HepG2 (cell line): Measurements from ENCODE around the gene PCDHGA10. TPM values are rescaled to one million over a fixed set of nuclear protein-coding genes. Genes with fewer than 3 reads are reported as not detected.

Experiments used
- ATAC-seq: fragments of 200-7000 bp; cut with Tn5 transposase; 3 replicates; pipeline ENCODE4 v1.9.1; 2020; ENCODE audit warnings: mild to moderate bottlenecking, moderate library complexity
- BruUV-seq: library from RNA; stranded (reverse); fragments of 400-500 nt; replicated peaks from 2 replicates; lab custom pipeline; 2021; lab: Mats Ljungman, UMichigan
- CTCF ChIA-PET: fragments of 300-600 bp; formaldehyde crosslinking; extraction: SDS; loops from one replicate; lab custom pipeline; 2021; ENCODE audit warnings: low total read pairs, inconsistent platforms, low intra/inter-chr PET ratio; lab: Yijun Ruan, JAX
- POLR2A ChIA-PET: fragments of 350-600 bp; sonication (Branson Sonifier 250); formaldehyde crosslinking; loops from one replicate; lab custom pipeline; 2020; ENCODE audit warnings: antibody characterized with exemption, inconsistent platforms; lab: Yijun Ruan, JAX
- DNase-seq: peaks from one replicate; pipeline ENCODE4 v3.0.0-alpha.2; 2015; ENCODE audit warnings: low spot score
- FAIRE-seq: peaks from 3 replicates; lab custom pipeline; 2011; peaks lifted over from hg19 to GRCh38; lab: Jason Lieb, UNC
- H2AFZ ChIP-seq: one replicate; pipeline ENCODE4 v1.6.1; 2011; ENCODE audit warnings: low read length, inconsistent platforms
- H3K27ac ChIP-seq: fragments of 300-600 bp; 3 replicates; pipeline ENCODE4 v1.8.0; 2011; ENCODE audit warnings: mixed run types, mild to moderate bottlenecking, mixed read lengths, low read length, inconsistent platforms; ENCODE audit not compliant: insufficient read depth; ENCODE audit errors: extremely low read length
- H3K27me3 ChIP-seq, 2 experiments: fragments of 200-600 bp in 1 of 2; 2 replicates in 1 of 2; 3 replicates in 1 of 2; pipeline versions ENCODE4 v1.6.0 to v1.8.0; 2011; ENCODE audit warnings: low read length in 2 of 2, mild to moderate bottlenecking in 2 of 2, moderate library complexity in 2 of 2, inconsistent platforms in 1 of 2; ENCODE audit not compliant: insufficient read depth in 2 of 2, control insufficient read depth in 1 of 2
- H3K36me3 ChIP-seq, 2 experiments: fragments of 200-600 bp in 1 of 2; replicated peaks in 1 of 2; 2 replicates in 1 of 2; 3 replicates in 1 of 2; pipeline versions ENCODE4 v1.5.1 to v1.8.0; 2011; ENCODE audit warnings: low read length in 2 of 2, inconsistent platforms in 1 of 2; ENCODE audit not compliant: insufficient read depth in 2 of 2, control insufficient read depth in 1 of 2
- H3K4me1 ChIP-seq: 2 replicates; pipeline ENCODE4 v1.5.1; 2012; ENCODE audit warnings: low read length, inconsistent platforms; ENCODE audit not compliant: insufficient read depth
- H3K4me2 ChIP-seq: 2 replicates; pipeline ENCODE4 v1.6.0; 2011; ENCODE audit warnings: low read depth, low read length, inconsistent platforms
- H3K4me3 ChIP-seq, 3 experiments: fragments of 200-600 bp in 1 of 3; sonication (generic), shearing (Covaris generic) in 1 of 3; replicated peaks in 1 of 3; 2 replicates each; pipeline ENCODE4 v1.5.1; 2011 to 2016; ENCODE audit warnings: low read length in 3 of 3, inconsistent platforms in 2 of 3, low read depth in 2 of 3, mild to moderate bottlenecking in 2 of 3, control low read depth in 1 of 3, mixed read lengths in 1 of 3; ENCODE audit not compliant: insufficient read depth in 1 of 3
- H3K79me2 ChIP-seq: one replicate; pipeline ENCODE4 v1.6.1; 2011; ENCODE audit warnings: low read length, inconsistent platforms; ENCODE audit not compliant: insufficient read depth
- H3K9ac ChIP-seq: 2 replicates; pipeline ENCODE4 v1.6.0; 2011; ENCODE audit warnings: mild to moderate bottlenecking, low read depth, low read length, inconsistent platforms; ENCODE audit not compliant: insufficient read depth
- H3K9me3 ChIP-seq: 2 replicates; pipeline ENCODE4 v1.5.1; 2012; ENCODE audit warnings: mild to moderate bottlenecking, low read length
- H4K20me1 ChIP-seq: 2 replicates; pipeline ENCODE4 v1.6.0; 2011; ENCODE audit warnings: inconsistent platforms, mild to moderate bottlenecking, low read length, moderate library complexity; ENCODE audit not compliant: insufficient read depth
- CHCHD3 ChIP-seq: sonication (generic); formaldehyde crosslinking; IDR thresholded peaks from 2 replicates; pipeline ENCODE4 v1.8.0; 2022; ENCODE audit warnings: mild to moderate bottlenecking, missing genetic modification reagents, moderate library complexity
- CHD2 ChIP-seq: IDR thresholded peaks from 2 replicates; pipeline ENCODE4 v1.6.1; 2011; ENCODE audit warnings: low read depth, low read length, improper control_type of control experiment
- DPF2 ChIP-seq: sonication (generic); formaldehyde crosslinking; IDR thresholded peaks from 2 replicates; pipeline ENCODE4 v1.4.0; 2020; ENCODE audit warnings: mild to moderate bottlenecking, low read depth, missing genetic modification reagents, borderline replicate concordance
- GMEB2 ChIP-seq: IDR thresholded peaks from 2 replicates; pipeline ENCODE4 v1.6.1; 2016; ENCODE audit warnings: missing biosample characterization, missing genetic modification reagents, low read depth
- HES4 ChIP-seq: sonication (generic); formaldehyde crosslinking; IDR thresholded peaks from 2 replicates; pipeline ENCODE4 v1.9.0; 2021; ENCODE audit warnings: mild to moderate bottlenecking, missing genetic modification reagents, borderline replicate concordance
- HOXA9 ChIP-seq: sonication (generic); formaldehyde crosslinking; IDR thresholded peaks from 2 replicates; pipeline ENCODE4 v1.8.1; 2022; ENCODE audit warnings: missing genetic modification reagents, mild to moderate bottlenecking, moderate library complexity, borderline replicate concordance
- MAFG ChIP-seq: sonication (generic); formaldehyde crosslinking; IDR thresholded peaks from 2 replicates; pipeline ENCODE4 v1.5.1; 2020; ENCODE audit warnings: mild to moderate bottlenecking, missing genetic modification reagents
- MXD1 ChIP-seq: sonication (generic); formaldehyde crosslinking; IDR thresholded peaks from 2 replicates; pipeline ENCODE4 v1.4.0; 2020; ENCODE audit warnings: mild to moderate bottlenecking, missing genetic modification reagents
- SSRP1 ChIP-seq: IDR thresholded peaks from 2 replicates; pipeline ENCODE4 v1.6.1; 2016; ENCODE audit warnings: control low read depth
- TFDP1 ChIP-seq: IDR thresholded peaks from 2 replicates; pipeline ENCODE4 v1.6.1; 2016; ENCODE audit warnings: missing compliant biosample characterization, missing genetic modification reagents, borderline replicate concordance
- XRCC5 ChIP-seq: fragments of 200-400 bp; formaldehyde crosslinking; optimal IDR thresholded peaks from 2 replicates; pipeline ENCODE3; 2017; ENCODE audit warnings: mild to moderate bottlenecking, low read length
- ZNF251 ChIP-seq: sonication (generic); formaldehyde crosslinking; IDR thresholded peaks from 2 replicates; pipeline ENCODE4 v1.9.0; 2021; ENCODE audit warnings: mild to moderate bottlenecking, missing genetic modification reagents
- ZNF263 ChIP-seq: sonication (generic); formaldehyde crosslinking; IDR thresholded peaks from 2 replicates; pipeline ENCODE4 v1.4.0; 2020; ENCODE audit warnings: missing genetic modification reagents
- ZNF367 ChIP-seq: sonication (generic); formaldehyde crosslinking; IDR thresholded peaks from 2 replicates; pipeline ENCODE4 v1.4.0; 2020; ENCODE audit warnings: missing genetic modification reagents, borderline replicate concordance
- ZNF430 ChIP-seq: sonication (generic); formaldehyde crosslinking; IDR thresholded peaks from 2 replicates; pipeline ENCODE4 v1.9.0; 2021; ENCODE audit warnings: mild to moderate bottlenecking, missing genetic modification reagents
- ZNF451 ChIP-seq: sonication (generic); formaldehyde crosslinking; IDR thresholded peaks from 2 replicates; pipeline ENCODE4 v1.5.0; 2020; ENCODE audit warnings: mild to moderate bottlenecking, missing genetic modification reagents
- ZNF773 ChIP-seq: sonication (generic); formaldehyde crosslinking; IDR thresholded peaks from 2 replicates; pipeline ENCODE4 v1.4.0; 2020; ENCODE audit warnings: missing genetic modification reagents, borderline replicate concordance
- ZZZ3 ChIP-seq: sonication (generic); formaldehyde crosslinking; IDR thresholded peaks from 2 replicates; pipeline ENCODE4 v1.4.0; 2020; ENCODE audit warnings: missing genetic modification reagents, mild to moderate bottlenecking, borderline replicate concordance
- WGBS: methylation state at CpG from one replicate; pipeline ENCODE4 v1.1.6; 2017; ENCODE audit warnings: low lambda C conversion rate; 5-methylcytosine and 5-hydroxymethylcytosine counted together
- in situ Hi-C: cut with HindIII; loops from 2 replicates; pipeline ENCODE4 v1.10.0; 2017; ENCODE audit warnings: low pct_unique_long_range_greater_than_20kb; ENCODE audit not compliant: extremely low pct_ligation_motif_present
- intact Hi-C: fragments of 100-400 bp; cut with micrococcal nuclease; formaldehyde crosslinking; loops from one replicate; pipeline ENCODE4 v1.10.0; 2022; ENCODE audit not compliant: unreplicated experiment
- polyA plus RNA-seq, 8 experiments: library from polyadenylated mRNA; depleted of rRNA in 3 of 8; stranded (reverse) in 7 of 8; unstranded in 1 of 8; fragments of >200 nt; fragmentation: Illumina TruSeq in 4 of 8; extraction: Trizol in 4 of 8; gene quantifications; 2 replicates each; pipeline versions ENCODE4 v1.2.1 to v1.2.3, GENCODE V29; 2011 to 2016; ENCODE audit warnings: low read depth in 4 of 8, missing spikeins in 1 of 8, mixed read lengths in 1 of 8; ENCODE audit not compliant: insufficient read depth in 1 of 8
- total RNA-seq, 5 experiments: library from RNA; depleted of rRNA; stranded (reverse); fragments of >200 nt; fragmentation: Illumina TruSeq; extraction: Trizol; gene quantifications; 2 replicates each; pipeline ENCODE4 v1.2.3, GENCODE V29; 2016; ENCODE audit warnings: low read depth in 1 of 5

Gene PCDHGA10
- total and polyA plus RNA-seq, 2 of the 13 experiments (the other 11 are each of a cell fraction or from before 2014, with no cell fraction given), result 0.04 to 0.18 TPM

DNA sequence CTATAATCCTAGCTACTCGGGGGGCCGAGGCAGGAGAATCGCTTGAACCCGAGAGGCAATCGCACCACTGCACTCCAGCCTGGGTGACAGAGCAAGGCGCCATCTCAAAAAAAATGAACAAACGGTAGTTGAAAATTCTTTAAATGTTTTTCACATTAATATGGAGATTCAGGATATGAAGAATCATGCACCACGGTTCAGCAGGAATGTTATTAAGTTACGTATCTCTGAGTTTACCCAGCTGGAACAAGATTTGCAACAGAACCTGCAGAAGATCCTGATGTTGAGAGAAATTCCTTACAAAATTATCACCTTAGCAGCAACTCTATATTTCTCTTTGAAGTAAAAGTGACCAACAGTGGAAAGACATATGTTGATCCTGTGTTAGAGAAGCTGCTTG is 27.6 kb downstream of the PCDHGA10 start:
- 34% methylated on average over 9 of the region's 9 CpGs for WGBS
- in situ Hi-C loops (no loop called here), intact Hi-C loops (no loop called here)
- Histone ChIP-seq H3K4me2 (no peak overlapping the region), H3K4me1 (no peaks in the 10 kb centered on the region), H3K36me3 (no peaks in the 10 kb centered on the region), H3K27ac (no peak overlapping the region), H4K20me1 (no peaks in the 10 kb centered on the region), H3K9me3 (no peaks in the 10 kb centered on the region), H3K4me3 (no peak overlapping the region), H2AFZ (no peak overlapping the region), H3K27me3 (no peaks in the 10 kb centered on the region), H3K9ac (no peak overlapping the region), H3K79me2 (no peaks in the 10 kb centered on the region)
- ChIA-PET POLR2A (no interaction called here), CTCF (no interaction called here)
- DNase-seq (no peak), ATAC-seq (no peak), FAIRE-seq (no peak)
- TF ChIP-seq MAFG (CRISPR knock-in tag) (no peak), XRCC5 (no peak), MXD1 (CRISPR knock-in tag) (no peak), HES4 (no peak), ZNF451 (no peak), CHCHD3 (CRISPR knock-in tag) (no peak), ZNF430 (no peak), GMEB2 (CRISPR knock-in tag) (no peak), ZNF263 (CRISPR knock-in tag) (no peak), HOXA9 (CRISPR knock-in tag) (no peak), ZNF773 (CRISPR knock-in tag) (no peak), ZNF367 (CRISPR knock-in tag) (no peak), TFDP1 (CRISPR knock-in tag) (no peak), ZNF251 (CRISPR knock-in tag) (no peak), SSRP1 (CRISPR knock-in tag) (no peak), DPF2 (CRISPR knock-in tag) (no peak), ZZZ3 (CRISPR knock-in tag) (no peak), CHD2 (no peak)
- BruUV-seq, result no TSS peak
